Activated CD4-positive, alpha-beta memory T cell treated with anti-CD3 and anti-CD28 coated beads, Interleukin-2, amount 10 ng/mL, durations not matched to agents 7 days and 5 days (primary cell): ENCODE data around the gene DAD1. TPM values are rescaled to one million over a fixed set of nuclear protein-coding genes. Genes with fewer than 3 reads are reported as not detected.
"Not testable (repeated sequence)": the region's sequence is repeated elsewhere in the genome, so short reads cannot be mapped to it uniquely, and the experiment has no call there.

ENCODE experiments used
- CTCF ChIA-PET: fragments of 350-600 bp; sonication (Branson Sonifier 250); formaldehyde crosslinking; loops from one replicate; lab custom pipeline; 2021; ENCODE audit warnings: antibody characterized with exemption, inconsistent platforms; lab: Charles Lee
- POLR2A ChIA-PET: fragments of 350-600 bp; sonication (Branson Sonifier 250); formaldehyde crosslinking; loops from one replicate; lab custom pipeline; 2021; ENCODE audit warnings: antibody characterized with exemption; lab: Charles Lee
- DNase-seq: peaks from one replicate; pipeline ENCODE4 v3.0.0-alpha.2; 2020
- H3K27ac Mint-ChIP-seq: one replicate; pipeline ENCODE4 v1.8.0; 2021; ENCODE audit warnings: mild to moderate bottlenecking, mixed read lengths
- H3K27me3 Mint-ChIP-seq: one replicate; pipeline ENCODE4 v1.8.0; 2021; ENCODE audit warnings: mixed read lengths
- H3K36me3 Mint-ChIP-seq: one replicate; pipeline ENCODE4 v1.8.0; 2021; ENCODE audit warnings: low read depth, mixed read lengths
- H3K4me1 Mint-ChIP-seq: one replicate; pipeline ENCODE4 v1.8.0; 2021; ENCODE audit warnings: mixed read lengths
- H3K4me3 Mint-ChIP-seq: one replicate; pipeline ENCODE4 v1.8.0; 2021; ENCODE audit warnings: mild to moderate bottlenecking, mixed read lengths
- H3K9me3 Mint-ChIP-seq: one replicate; pipeline ENCODE4 v1.8.0; 2021; ENCODE audit warnings: mixed read lengths
- total RNA-seq, 2 experiments: library from RNA; stranded (reverse); gene quantifications; one replicate each; pipeline ENCODE4 v1.2.3, GENCODE V29; 2021

Gene DAD1
- total RNA-seq, 2 experiments from 2014 or later = 160 to 167 TPM

DNA sequence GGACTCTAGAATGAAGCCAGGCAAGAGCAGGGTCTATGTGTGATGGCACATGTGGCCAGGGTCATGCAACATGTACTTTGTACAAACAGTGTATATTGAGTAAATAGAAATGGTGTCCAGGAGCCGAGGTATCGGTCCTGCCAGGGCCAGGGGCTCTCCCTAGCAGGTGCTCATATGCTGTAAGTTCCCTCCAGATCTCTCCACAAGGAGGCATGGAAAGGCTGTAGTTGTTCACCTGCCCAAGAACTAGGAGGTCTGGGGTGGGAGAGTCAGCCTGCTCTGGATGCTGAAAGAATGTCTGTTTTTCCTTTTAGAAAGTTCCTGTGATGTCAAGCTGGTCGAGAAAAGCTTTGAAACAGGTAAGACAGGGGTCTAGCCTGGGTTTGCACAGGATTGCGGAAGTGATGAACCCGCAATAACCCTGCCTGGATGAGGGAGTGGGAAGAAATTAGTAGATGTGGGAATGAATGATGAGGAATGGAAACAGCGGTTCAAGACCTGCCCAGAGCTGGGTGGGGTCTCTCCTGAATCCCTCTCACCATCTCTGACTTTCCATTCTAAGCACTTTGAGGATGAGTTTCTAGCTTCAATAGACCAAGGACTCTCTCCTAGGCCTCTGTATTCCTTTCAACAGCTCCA is 39.6 kb downstream of the DAD1 start:
- H3K36me3 Mint-ChIP-seq = peaks cover 93% of the 10 kb centered on the region
- no peaks in the 10 kb centered on the region for H3K9me3 Mint-ChIP-seq
- CTCF ChIA-PET = interaction anchor here (1.0 to 7.9 kb wide), 12 partner anchors 9 to 703 kb away, joined by 3 to 55 read pairs (median 4); no protein-coding TSS in a partner anchor
- peaks cover 93% of the 10 kb centered on the region for H3K4me1 Mint-ChIP-seq
- no peaks in the 10 kb centered on the region for H3K27me3 Mint-ChIP-seq
- POLR2A ChIA-PET = interaction anchor here (0.7 to 26.6 kb wide), 13 partner anchors 6 to 693 kb away, joined by 3 to 1110 read pairs (median 8); partner anchors contain the start of gene DAD1
- DNase-seq = no peak
- peak overlapping the region; percentile 69 for H3K4me3 Mint-ChIP-seq
- H3K27ac Mint-ChIP-seq = peak overlapping the region; percentile 97

DNA sequence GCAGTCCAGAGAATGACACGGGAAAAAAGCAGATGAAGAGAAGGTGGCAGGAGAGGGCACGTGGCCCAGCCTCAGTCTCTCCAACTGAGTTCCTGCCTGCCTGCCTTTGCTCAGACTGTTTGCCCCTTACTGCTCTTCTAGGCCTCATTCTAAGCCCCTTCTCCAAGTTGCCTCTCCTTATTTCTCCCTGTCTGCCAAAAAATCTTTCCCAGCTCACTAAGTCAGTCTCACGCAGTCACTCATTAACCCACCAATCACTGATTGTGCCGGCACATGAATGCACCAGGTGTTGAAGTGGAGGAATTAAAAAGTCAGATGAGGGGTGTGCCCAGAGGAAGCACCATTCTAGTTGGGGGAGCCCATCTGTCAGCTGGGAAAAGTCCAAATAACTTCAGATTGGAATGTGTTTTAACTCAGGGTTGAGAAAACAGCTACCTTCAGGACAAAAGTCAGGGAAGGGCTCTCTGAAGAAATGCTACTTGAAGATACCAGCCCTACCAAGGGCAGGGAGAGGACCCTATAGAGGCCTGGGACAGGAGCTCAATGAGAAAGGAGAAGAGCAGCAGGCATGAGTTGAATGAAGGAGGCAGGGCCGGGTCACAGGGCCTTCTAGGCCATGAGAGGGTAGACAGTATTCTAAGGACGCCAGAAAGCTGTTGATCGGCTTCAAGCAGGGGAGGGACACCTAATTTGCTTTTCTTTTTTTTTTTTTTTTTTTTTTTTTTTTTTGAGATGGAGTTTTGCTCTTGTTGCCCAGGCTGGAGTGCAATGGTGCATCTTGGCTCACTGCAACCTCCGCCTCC is 40.9 kb downstream of the DAD1 start:
- Mint-ChIP-seq H3K4me1 (peaks cover 97% of the 10 kb centered on the region), H3K27me3 (no peaks in the 10 kb centered on the region), H3K36me3 (peaks cover 99% of the 10 kb centered on the region), H3K27ac (peak overlapping the region; percentile 97), H3K9me3 (no peaks in the 10 kb centered on the region), H3K4me3 (peak overlapping the region; percentile 69)
- no peak for DNase-seq
- ChIA-PET POLR2A (interaction anchor here (1.0 to 26.6 kb wide), 13 partner anchors 8 to 812 kb away, joined by 3 to 1110 read pairs (median 5); partner anchors contain the start of gene DAD1), CTCF (interaction anchor here (0.8 to 7.9 kb wide), 8 partner anchors 7 to 570 kb away, joined by 3 to 55 read pairs (median 7); no protein-coding TSS in a partner anchor)

GRCh38 chr14:22547313-22547947 is 41.6 kb downstream of the DAD1 start:
- no peak for DNase-seq
- CTCF ChIA-PET = interaction anchor here (1.9 to 7.9 kb wide), 5 partner anchors 8 to 569 kb away, joined by 6 to 55 read pairs (median 20); no protein-coding TSS in a partner anchor
- POLR2A ChIA-PET = interaction anchor here (1.2 to 26.6 kb wide), 14 partner anchors 7 to 811 kb away, joined by 3 to 1110 read pairs (median 6); no protein-coding TSS in a partner anchor
- H3K9me3 Mint-ChIP-seq = no peaks in the 10 kb centered on the region
- no peaks in the 10 kb centered on the region for H3K27me3 Mint-ChIP-seq
- peaks cover 97% of the 10 kb centered on the region for H3K4me1 Mint-ChIP-seq
- H3K4me3 Mint-ChIP-seq = peak overlapping the region; percentile 69
- peak overlapping the region; percentile 97 for H3K27ac Mint-ChIP-seq
- peaks cover 100% of the 10 kb centered on the region for H3K36me3 Mint-ChIP-seq

- Mint-ChIP-seq H3K27ac (peak overlapping the region; percentile 97), H3K4me1 (peaks cover 97% of the 10 kb centered on the region), H3K36me3 (peaks cover 100% of the 10 kb centered on the region), H3K4me3 (peak overlapping the region; percentile 69), H3K27me3 (no peaks in the 10 kb centered on the region), H3K9me3 (no peaks in the 10 kb centered on the region)
- POLR2A ChIA-PET = interaction anchor here (1.2 to 26.6 kb wide), 11 partner anchors 7 to 811 kb away, joined by 3 to 1110 read pairs (median 9); no protein-coding TSS in a partner anchor
- DNase-seq = no peak
- CTCF ChIA-PET = interaction anchor here (1.5 to 7.9 kb wide), 5 partner anchors 7 to 568 kb away, joined by 5 to 55 read pairs (median 20); no protein-coding TSS in a partner anchor
Observed at GRCh38 chr14:22546722-22547071, 42.3 kb downstream of the DAD1 start.

- no peak for DNase-seq
- Mint-ChIP-seq H3K27ac (peak overlapping the region; percentile 97), H3K27me3 (no peaks in the 10 kb centered on the region), H3K4me3 (peak overlapping the region; percentile 69), H3K9me3 (no peaks in the 10 kb centered on the region), H3K36me3 (peaks cover 100% of the 10 kb centered on the region), H3K4me1 (peaks cover 97% of the 10 kb centered on the region)
- ChIA-PET POLR2A (interaction anchor here (0.7 to 26.6 kb wide), 16 partner anchors 6 to 810 kb away, joined by 3 to 1110 read pairs (median 6); no protein-coding TSS in a partner anchor), CTCF (interaction anchor here (0.5 to 7.9 kb wide), 10 partner anchors 6 to 627 kb away, joined by 3 to 55 read pairs (median 6); no protein-coding TSS in a partner anchor)
Observed at GRCh38 chr14:22545842-22546721, 42.9 kb downstream of the DAD1 start.

GRCh38 chr14:22544881-22545420 is 44.1 kb downstream of the DAD1 start:
- peak overlapping the region; percentile 97 for H3K27ac Mint-ChIP-seq
- H3K4me1 Mint-ChIP-seq = peaks cover 97% of the 10 kb centered on the region
- no peaks in the 10 kb centered on the region for H3K9me3 Mint-ChIP-seq
- peak overlapping the region; percentile 69 for H3K4me3 Mint-ChIP-seq
- ChIA-PET CTCF (interaction anchor here (1.1 to 4.5 kb wide), 7 partner anchors 11 to 626 kb away, joined by 3 to 28 read pairs (median 5); no protein-coding TSS in a partner anchor), POLR2A (interaction anchor here (0.9 to 26.6 kb wide), 10 partner anchors 5 to 698 kb away, joined by 3 to 1110 read pairs (median 60); no protein-coding TSS in a partner anchor)
- peaks cover 100% of the 10 kb centered on the region for H3K36me3 Mint-ChIP-seq
- H3K27me3 Mint-ChIP-seq = no peaks in the 10 kb centered on the region
- DNase-seq = no peak

GRCh38 chr14:22544406-22544805 is 44.6 kb downstream of the DAD1 start:
- Mint-ChIP-seq H3K4me1 (peaks cover 97% of the 10 kb centered on the region), H3K27me3 (no peaks in the 10 kb centered on the region), H3K36me3 (peaks cover 100% of the 10 kb centered on the region), H3K4me3 (peak overlapping the region; percentile 69), H3K9me3 (no peaks in the 10 kb centered on the region), H3K27ac (peak overlapping the region; percentile 97)
- POLR2A ChIA-PET = interaction anchor here (2.3 to 26.6 kb wide), 6 partner anchors 4 to 626 kb away, joined by 7 to 1110 read pairs (median 557); no protein-coding TSS in a partner anchor
- CTCF ChIA-PET = interaction anchor here (1.9 to 4.5 kb wide), 2 partner anchors 13 to 26 kb away, joined by 8 to 28 read pairs; no protein-coding TSS in a partner anchor
- no peak for DNase-seq

GRCh38 chr14:22543570-22544357 is 45.3 kb downstream of the DAD1 start:
- Mint-ChIP-seq H3K27ac (peak overlapping the region; percentile 97), H3K36me3 (peaks cover 100% of the 10 kb centered on the region), H3K4me1 (peaks cover 97% of the 10 kb centered on the region), H3K4me3 (peak overlapping the region; percentile 69)
- DNase-seq, H3K9me3 Mint-ChIP-seq, CTCF ChIA-PET, H3K27me3 Mint-ChIP-seq: not testable (repeated sequence)
- POLR2A ChIA-PET = interaction anchor here (3.3 to 8.3 kb wide), 4 partner anchors 7 to 27 kb away, joined by 10 to 484 read pairs (median 186); no protein-coding TSS in a partner anchor

DNA sequence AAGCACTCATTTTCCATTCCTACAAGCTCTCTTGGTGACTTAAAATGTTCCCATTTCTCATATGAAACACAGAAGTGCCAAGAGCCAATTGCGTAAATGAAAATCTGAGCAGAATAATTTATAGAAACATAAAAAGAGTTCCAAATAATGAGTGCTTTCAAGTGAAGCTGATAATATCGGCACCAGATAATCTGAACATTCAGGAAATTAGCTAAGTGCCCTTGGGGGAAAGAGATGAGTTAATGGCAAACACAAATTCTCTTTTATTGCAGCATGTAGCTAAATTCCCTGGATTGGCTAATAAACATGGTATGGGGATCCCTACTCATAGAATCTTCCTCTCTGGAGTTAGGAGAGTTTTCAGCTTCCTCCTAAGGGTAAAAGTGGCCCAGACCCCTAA is 46.7 kb downstream of the DAD1 start:
- no peaks in the 10 kb centered on the region for H3K9me3 Mint-ChIP-seq
- CTCF ChIA-PET = interaction anchor here (0.7 to 7.0 kb wide), 10 partner anchors 8 to 577 kb away, joined by 3 to 55 read pairs (median 4); no protein-coding TSS in a partner anchor
- H3K27ac Mint-ChIP-seq = peak overlapping the region; percentile 87
- peaks cover 100% of the 10 kb centered on the region for H3K36me3 Mint-ChIP-seq
- H3K4me1 Mint-ChIP-seq = peaks cover 99% of the 10 kb centered on the region
- POLR2A ChIA-PET = interaction anchor here (0.9 to 8.3 kb wide), 17 partner anchors 9 to 695 kb away, joined by 3 to 484 read pairs (median 8); partner anchors contain the start of gene DAD1
- H3K4me3 Mint-ChIP-seq = peak overlapping the region; percentile 69
- DNase-seq = no peak
- no peaks in the 10 kb centered on the region for H3K27me3 Mint-ChIP-seq

DNA sequence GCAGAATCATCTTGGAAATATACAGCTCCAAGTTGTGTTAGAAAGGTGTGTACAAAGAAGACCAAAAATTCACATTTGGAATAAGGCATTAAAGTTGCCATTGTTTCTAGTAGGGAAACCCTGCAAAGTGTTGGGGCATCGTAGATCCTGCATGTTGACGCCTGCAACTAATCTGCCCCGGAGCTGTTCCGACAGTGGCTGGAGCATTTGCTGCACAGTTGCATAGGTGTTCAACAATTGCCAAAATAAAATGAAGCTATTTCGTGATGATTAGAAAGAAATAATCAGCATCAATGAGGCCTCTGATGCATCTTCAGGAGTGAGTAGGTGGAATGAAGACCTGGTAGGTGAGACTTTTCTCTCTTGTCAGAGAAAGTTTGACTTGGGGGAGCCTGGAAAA is 47.3 kb downstream of the DAD1 start:
- DNase-seq = no peak
- no peaks in the 10 kb centered on the region for H3K9me3 Mint-ChIP-seq
- CTCF ChIA-PET = interaction anchor here (0.7 to 7.0 kb wide), 11 partner anchors 8 to 690 kb away, joined by 3 to 55 read pairs (median 4); no protein-coding TSS in a partner anchor

More for the DNA sequence above, 47.3 kb downstream of the DAD1 start:
- no peaks in the 10 kb centered on the region for H3K27me3 Mint-ChIP-seq
- H3K4me1 Mint-ChIP-seq = peaks cover 99% of the 10 kb centered on the region
- POLR2A ChIA-PET = interaction anchor here (0.7 to 8.3 kb wide), 19 partner anchors 9 to 695 kb away, joined by 3 to 484 read pairs (median 7); no protein-coding TSS in a partner anchor
- peaks cover 100% of the 10 kb centered on the region for H3K36me3 Mint-ChIP-seq
- peak overlapping the region; percentile 69 for H3K4me3 Mint-ChIP-seq
- peak overlapping the region; percentile 87 for H3K27ac Mint-ChIP-seq
